ENCODE measurements around the gene MICALL2.

DNA sequence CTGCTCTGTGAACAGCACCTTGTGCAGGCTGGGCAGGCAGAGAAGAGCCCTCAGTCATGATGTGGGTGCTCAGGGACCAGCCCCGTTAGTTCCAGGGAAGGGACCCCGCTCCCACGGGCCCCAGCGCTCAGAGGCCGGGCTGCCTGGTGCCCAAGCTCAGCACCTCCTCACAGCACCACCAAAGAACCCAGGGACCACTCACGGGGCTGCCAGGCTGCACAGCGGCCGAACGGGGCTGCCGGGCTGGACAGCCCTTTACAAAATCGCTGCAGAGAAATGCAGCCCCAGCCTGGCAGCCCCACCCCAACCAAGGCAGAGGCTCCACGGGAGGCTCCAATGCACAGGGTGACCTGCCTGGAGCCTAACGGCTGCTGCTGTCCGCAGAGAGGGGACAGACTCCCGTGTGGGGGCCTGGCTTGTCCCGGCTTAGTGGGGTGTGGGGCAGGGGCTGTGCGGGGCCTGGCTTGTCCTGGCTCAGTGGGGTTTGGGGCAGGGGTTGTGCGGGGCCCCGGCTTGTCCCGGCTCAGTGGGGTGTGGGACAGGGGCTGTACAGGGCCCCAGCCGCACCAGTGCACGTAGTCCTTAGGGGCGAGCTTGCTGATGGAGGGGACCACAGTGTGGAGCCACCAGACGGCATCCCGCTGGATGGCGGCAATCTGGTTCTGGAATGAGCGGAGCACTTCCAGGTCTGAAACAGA, 35.7 kb upstream of the MICALL2 start:
- no peak for TF ChIP-seq POLR2A (IDR thresholded peaks at IDR 0.05; ENCODE audit: low read depth, low read length)
- TF ChIP-seq POLR2AphosphoS5 (IDR thresholded peaks at IDR 0.05; ENCODE audit: low read depth, low read length), result no peak

Measured in GM12892 (cell line).